ENCODE data around the gene SULT4A1. TPM values are rescaled to one million over a fixed set of nuclear protein-coding genes. Genes with fewer than 3 reads are reported as not detected.

The SULT4A1 gene
- total RNA-seq, 4 donors from 2014 or later, result not detected

GRCh38 chr22:43857367-43857766 lies 4.9 kb downstream of the SULT4A1 start:
- no peak for DNase-seq
- H3K4me1 ChIP-seq, result peaks cover 0 to 7% (median 6%) of the 10 kb centered on the region in 3 donors
- H3K27ac ChIP-seq, result no peak overlapping the region
- no peaks in the 10 kb centered on the region for H3K36me3 ChIP-seq
- H3K9me3 ChIP-seq, result peaks cover 0 to 4% (median 0%) of the 10 kb centered on the region in 3 donors
- H3K4me3 ChIP-seq, result no peak overlapping the region
- TF ChIP-seq, protein P1, sequence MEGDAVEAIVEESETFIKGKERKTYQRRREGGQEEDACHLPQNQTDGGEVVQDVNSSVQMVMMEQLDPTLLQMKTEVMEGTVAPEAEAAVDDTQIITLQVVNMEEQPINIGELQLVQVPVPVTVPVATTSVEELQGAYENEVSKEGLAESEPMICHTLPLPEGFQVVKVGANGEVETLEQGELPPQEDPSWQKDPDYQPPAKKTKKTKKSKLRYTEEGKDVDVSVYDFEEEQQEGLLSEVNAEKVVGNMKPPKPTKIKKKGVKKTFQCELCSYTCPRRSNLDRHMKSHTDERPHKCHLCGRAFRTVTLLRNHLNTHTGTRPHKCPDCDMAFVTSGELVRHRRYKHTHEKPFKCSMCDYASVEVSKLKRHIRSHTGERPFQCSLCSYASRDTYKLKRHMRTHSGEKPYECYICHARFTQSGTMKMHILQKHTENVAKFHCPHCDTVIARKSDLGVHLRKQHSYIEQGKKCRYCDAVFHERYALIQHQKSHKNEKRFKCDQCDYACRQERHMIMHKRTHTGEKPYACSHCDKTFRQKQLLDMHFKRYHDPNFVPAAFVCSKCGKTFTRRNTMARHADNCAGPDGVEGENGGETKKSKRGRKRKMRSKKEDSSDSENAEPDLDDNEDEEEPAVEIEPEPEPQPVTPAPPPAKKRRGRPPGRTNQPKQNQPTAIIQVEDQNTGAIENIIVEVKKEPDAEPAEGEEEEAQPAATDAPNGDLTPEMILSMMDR (IDR thresholded peaks at IDR 0.05), result no peak
- TF ChIP-seq POLR2A (IDR thresholded peaks at IDR 0.05), result no peak
- peaks cover 0 to 86% (median 4%) of the 10 kb centered on the region in 4 donors for H3K27me3 ChIP-seq
- intact Hi-C loops (cut with DNase I), result no loop called here

DNA sequence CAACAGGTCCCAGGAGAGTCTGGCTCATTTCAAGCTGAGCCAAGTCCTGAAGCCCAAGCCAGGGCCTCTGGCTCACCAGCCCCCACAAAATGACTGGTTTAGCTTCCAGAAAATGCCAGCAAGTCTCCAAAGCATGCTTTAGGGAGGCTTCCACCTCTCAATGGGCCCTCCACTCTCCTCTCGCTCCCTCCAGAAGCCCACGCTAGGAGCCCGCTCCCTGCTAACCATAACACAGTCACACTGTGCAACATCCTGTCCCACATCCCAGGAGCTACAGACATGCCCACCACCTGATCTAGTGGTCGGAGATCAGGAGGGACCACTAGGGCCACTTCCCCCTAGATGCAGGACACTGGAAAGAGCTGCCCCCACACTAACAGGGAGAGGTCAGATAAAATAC lies 6.9 kb downstream of the SULT4A1 start:
- Histone ChIP-seq H3K27ac (no peak overlapping the region), H3K9me3 (peaks cover 0 to 4% (median 0%) of the 10 kb centered on the region in 3 donors), H3K36me3 (no peaks in the 10 kb centered on the region), H3K27me3 (peaks cover 0 to 85% (median 0%) of the 10 kb centered on the region in 4 donors), H3K4me3 (no peak overlapping the region), H3K4me1 (no peaks in the 10 kb centered on the region)
- intact Hi-C loops (cut with DNase I), result no loop called here
- DNase-seq, result no peak
- no peak for TF ChIP-seq POLR2A (IDR thresholded peaks at IDR 0.05)
- TF ChIP-seq, protein P1 (IDR thresholded peaks at IDR 0.05), result no peak
- WGBS, 2 donors, result 75 to 89% methylated on average over 2 to 4 of the region's 4 CpGs

- Histone ChIP-seq H3K9me3 (peaks cover 0 to 4% (median 0%) of the 10 kb centered on the region in 3 donors), H3K4me1 (no peaks in the 10 kb centered on the region), H3K36me3 (no peaks in the 10 kb centered on the region), H3K27ac (no peak overlapping the region), H3K27me3 (peaks cover 0 to 85% (median 0%) of the 10 kb centered on the region in 4 donors), H3K4me3 (no peak overlapping the region)
- WGBS, 2 donors, result 94 to 100% methylated on average over 1 to 6 of the region's 13 CpGs
- no peak for DNase-seq
- TF ChIP-seq POLR2A (IDR thresholded peaks at IDR 0.05), result no peak
- TF ChIP-seq, protein P1 (IDR thresholded peaks at IDR 0.05), result no peak
- intact Hi-C loops (cut with DNase I), result no loop called here
Observed at GRCh38 chr22:43854786-43855271, 7.5 kb downstream of the SULT4A1 start.

DNA sequence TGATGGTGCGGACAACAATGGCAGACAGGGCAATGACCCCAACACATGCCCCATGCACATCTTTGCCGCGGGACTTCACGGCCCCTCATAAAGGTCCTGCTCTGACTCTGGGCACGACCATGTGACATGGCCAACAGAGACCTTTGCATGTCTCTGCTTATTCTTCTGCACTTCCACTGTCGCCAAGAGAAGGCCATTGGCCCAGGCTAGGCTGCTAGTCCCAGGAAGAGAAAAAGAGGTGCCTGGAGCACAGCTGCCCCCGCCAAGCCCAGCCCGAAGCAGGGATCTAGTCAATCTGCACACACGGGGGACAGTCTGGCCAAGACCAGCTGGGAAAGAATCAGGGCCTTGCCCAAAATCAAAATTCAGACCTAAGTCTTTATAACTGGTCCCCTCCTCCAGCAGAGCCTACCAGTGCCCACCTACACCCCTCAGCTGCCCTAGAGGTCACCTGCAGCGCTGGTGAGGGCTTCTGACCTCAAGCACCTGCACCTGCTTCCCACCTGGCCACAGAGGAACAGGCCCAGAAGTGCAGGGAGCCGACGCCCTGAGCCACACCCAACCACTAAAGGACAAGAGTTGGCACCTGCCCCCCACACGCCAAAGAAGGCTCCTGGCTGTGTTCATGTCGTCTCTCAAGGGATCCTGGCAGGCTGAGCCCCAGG lies 8.1 kb downstream of the SULT4A1 start:
- H3K4me3 ChIP-seq, result no peak overlapping the region
- no peaks in the 10 kb centered on the region for H3K36me3 ChIP-seq
- H3K4me1 ChIP-seq, result no peaks in the 10 kb centered on the region
- intact Hi-C loops (cut with DNase I), result no loop called here
- no peak for DNase-seq
- H3K27me3 ChIP-seq, result peaks cover 0 to 85% (median 0%) of the 10 kb centered on the region in 4 donors
- H3K9me3 ChIP-seq, result peaks cover 0 to 4% (median 0%) of the 10 kb centered on the region in 3 donors
- 80% methylated on average over 4 of the region's 14 CpGs for WGBS, 2 donors
- TF ChIP-seq POLR2A (IDR thresholded peaks at IDR 0.05), result no peak
- TF ChIP-seq, protein P1 (IDR thresholded peaks at IDR 0.05), result no peak
- H3K27ac ChIP-seq, result no peak overlapping the region

GRCh38 chr22:43853328-43853931 lies 8.9 kb downstream of the SULT4A1 start:
- 56 to 62% methylated on average over 3 to 4 of the region's 10 CpGs for WGBS, 2 donors
- Histone ChIP-seq H3K36me3 (no peaks in the 10 kb centered on the region), H3K4me1 (no peaks in the 10 kb centered on the region), H3K9me3 (peaks cover 0 to 4% (median 0%) of the 10 kb centered on the region in 3 donors), H3K4me3 (no peak overlapping the region), H3K27me3 (peaks cover 0 to 85% (median 0%) of the 10 kb centered on the region in 4 donors), H3K27ac (no peak overlapping the region)
- intact Hi-C loops (cut with DNase I), result no loop called here
- TF ChIP-seq, protein P1 (IDR thresholded peaks at IDR 0.05), result no peak
- TF ChIP-seq POLR2A (IDR thresholded peaks at IDR 0.05), result no peak
- no peak for DNase-seq

All from esophagus squamous epithelium (tissue), 5 donors.